Lower leg skin (tissue), 4 donors: Measurements from ENCODE around the gene SKA2. TPM values are rescaled to one million over a fixed set of nuclear protein-coding genes. Genes with fewer than 3 reads are reported as not detected.

ENCODE experiments used
- DNase-seq, 2 donors: peaks; one replicate each; pipeline ENCODE4 v3.0.0-alpha.2; 2019; ENCODE audit warnings: low spot score in 2 of 2
- H3K4me3 ChIP-seq: fragments of 200-600 bp; sonication (generic); 2 replicates; pipeline ENCODE4 v1.5.1; 2017; ENCODE audit warnings: mild to moderate bottlenecking, low read depth; ENCODE audit not compliant: poor library complexity, severe bottlenecking
- CTCF ChIP-seq, 3 donors: fragments of 450-650 bp; IDR thresholded peaks; one replicate each; pipeline ENCODE4 v1.5.1; 2016; ENCODE audit warnings: antibody characterized with exemption in 3 of 3, mild to moderate bottlenecking in 3 of 3, moderate library complexity in 2 of 3
- POLR2A ChIP-seq, 2 donors: fragments of 450-650 bp; IDR thresholded peaks; one replicate each; pipeline ENCODE4 v1.6.1; 2016 to 2017; ENCODE audit warnings: antibody characterized with exemption in 2 of 2, mild to moderate bottlenecking in 1 of 2, moderate library complexity in 1 of 2
- WGBS, 2 donors: methylation state at CpG; one replicate each; pipeline ENCODE4 v1.1.5; 2018; 5-methylcytosine and 5-hydroxymethylcytosine counted together
- intact Hi-C: fragments of 100-400 bp; cut with DNase I; formaldehyde crosslinking; loops from one replicate; pipeline ENCODE4 v1.15.0; 2023; ENCODE audit warnings: low total_unique reads
- total RNA-seq, 4 donors: library from RNA; depleted of rRNA; stranded (reverse); fragments of >200 nt; gene quantifications; one replicate each; pipeline ENCODE4 v1.1.0, GENCODE V29; 2016

SKA2 gene
- total RNA-seq, 4 donors from 2014 or later = 8.9 to 21.2 (median 17.8) TPM

GRCh38 chr17:59111539-59111938 lies 43.4 kb downstream of the SKA2 start:
- TF ChIP-seq POLR2A (IDR thresholded peaks at IDR 0.05) (no peak), CTCF (IDR thresholded peaks at IDR 0.05) (no peak)
- no peak for DNase-seq
- intact Hi-C loops = no loop called here
- WGBS, 2 donors = 81 to 86% methylated on average over 3 of the region's 3 CpGs
- no peak overlapping the region for H3K4me3 ChIP-seq

DNA sequence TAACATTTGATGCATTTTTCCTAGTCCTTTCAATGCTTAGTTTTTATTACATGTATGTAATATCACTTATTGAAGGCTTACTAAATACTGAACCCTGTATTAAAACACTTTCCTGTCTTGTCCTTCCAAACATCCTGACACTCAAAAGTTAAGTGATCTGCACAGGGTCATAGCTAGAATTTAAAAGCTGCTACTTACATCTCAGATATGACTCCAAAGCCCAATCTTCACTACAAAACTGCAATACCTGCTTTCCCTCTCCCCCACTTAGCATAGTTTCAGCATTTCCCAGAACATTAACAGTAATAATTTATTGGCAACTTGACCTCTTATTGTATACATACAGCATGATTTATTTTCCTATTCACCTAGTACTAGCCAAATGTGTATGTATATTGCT lies 44.0 kb downstream of the SKA2 start:
- TF ChIP-seq POLR2A (IDR thresholded peaks at IDR 0.05) (no peak), CTCF (IDR thresholded peaks at IDR 0.05) (no peak)
- intact Hi-C loops = no loop called here
- no peak for DNase-seq
- H3K4me3 ChIP-seq = no peak overlapping the region

- DNase-seq = no peak
- H3K4me3 ChIP-seq = no peak overlapping the region
- intact Hi-C loops = no loop called here
- WGBS, 2 donors = 81 to 84% methylated on average over 7 of the region's 7 CpGs
- TF ChIP-seq CTCF (IDR thresholded peaks at IDR 0.05) (no peak), POLR2A (IDR thresholded peaks at IDR 0.05) (no peak)
These were observed 46.4 kb downstream of the SKA2 start for GRCh38 chr17:59108400-59109102.

GRCh38 chr17:59107306-59107670 lies 47.7 kb downstream of the SKA2 start:
- no peak for TF ChIP-seq CTCF (IDR thresholded peaks at IDR 0.05)
- TF ChIP-seq POLR2A (IDR thresholded peaks at IDR 0.05) = no peak
- intact Hi-C loops = no loop called here
- 1% methylated on average over 10 of the region's 10 CpGs for WGBS, 2 donors
- H3K4me3 ChIP-seq = peak overlapping the region; percentile 94
- no peak for DNase-seq

DNA sequence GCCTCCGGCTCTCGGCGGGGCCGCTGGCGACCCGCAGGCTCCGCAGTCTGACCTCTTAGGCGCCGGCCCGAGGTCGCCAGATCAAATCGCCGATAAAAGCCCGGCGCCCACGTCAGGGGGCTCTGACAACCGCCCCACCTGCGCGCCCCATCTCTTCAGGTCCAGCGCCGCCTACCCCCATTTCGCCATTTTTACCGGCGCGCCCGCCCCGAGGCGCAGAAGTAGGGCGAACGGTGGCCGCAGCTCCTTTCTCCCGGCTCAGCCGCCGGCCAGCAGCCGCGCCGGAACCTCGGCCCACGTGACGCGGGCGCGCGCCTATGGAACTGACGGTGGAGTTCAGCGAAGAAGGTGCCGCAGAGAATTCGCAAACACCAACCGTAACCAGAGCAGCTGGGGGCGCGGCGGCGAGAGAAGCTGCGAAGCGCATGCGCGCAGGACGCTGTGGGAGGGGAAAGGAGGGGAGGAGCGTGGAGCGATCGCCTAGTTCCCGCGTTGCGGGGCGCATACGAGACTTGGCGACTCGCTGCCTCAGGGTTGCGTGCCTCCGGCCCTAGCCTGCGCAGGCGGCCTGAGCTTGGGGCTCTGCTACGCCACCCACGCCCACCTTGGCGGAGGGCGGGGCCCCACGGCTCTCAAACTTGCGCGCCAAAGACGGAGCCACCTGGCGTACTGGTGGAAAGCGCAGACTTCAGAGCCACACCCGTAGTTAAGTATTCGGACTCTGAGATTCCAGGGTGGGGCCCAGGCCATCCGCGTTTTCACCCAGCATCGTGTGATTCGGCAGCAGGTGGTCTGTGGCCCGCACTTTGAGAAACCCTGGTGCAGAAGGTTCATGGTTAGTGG lies 48.3 kb downstream of the SKA2 start, which contains the start of gene TRIM37:
Gene TRIM37, minus strand, starts transcription at position 418 of the 843 bp plus-strand sequence. CDS start 419 bp downstream, outside the sequence.
- H3K4me3 ChIP-seq = peak within 1 kb of the TSS; percentile 94
- intact Hi-C loops = no loop called here
- TF ChIP-seq POLR2A (IDR thresholded peaks at IDR 0.05) = no peak
- TF ChIP-seq CTCF (IDR thresholded peaks at IDR 0.05) = peak in 1 of 3 donors; percentile 8
- peak; percentile 95 to 99 for DNase-seq
- WGBS, 2 donors = 0 to 1% methylated on average over 34 to 79 of the region's 89 CpGs
